ENCODE results near the gene DIRAS3.

The DIRAS3 gene

GRCh38 chr1:68083686-68084085 is 33.3 kb upstream of the DIRAS3 start:
- Histone ChIP-seq H3K79me2 (ENCODE audit: low read length) (no peaks in the 10 kb centered on the region), H3K4me2 (ENCODE audit: low read length) (no peak overlapping the region), H3K4me3 (ENCODE audit: low read length) (no peak overlapping the region), H4K20me1 (ENCODE audit: insufficient read depth, low read length) (no peaks in the 10 kb centered on the region), H3K27me3 (ENCODE audit: low read depth, low read length) (no peaks in the 10 kb centered on the region), H3K36me3 (replicated peaks; ENCODE audit: low read depth, low read length) (no peaks in the 10 kb centered on the region), H3K4me1 (ENCODE audit: low read length) (no peaks in the 10 kb centered on the region), H3K27ac (ENCODE audit: low read length) (no peak overlapping the region), H3K9ac (ENCODE audit: low read length) (no peak overlapping the region), H2AFZ (ENCODE audit: low read depth, low read length) (no peak overlapping the region), H3K9me3 (ENCODE audit: insufficient read depth, low read length) (no peaks in the 10 kb centered on the region)
- TF ChIP-seq, protein P1, sequence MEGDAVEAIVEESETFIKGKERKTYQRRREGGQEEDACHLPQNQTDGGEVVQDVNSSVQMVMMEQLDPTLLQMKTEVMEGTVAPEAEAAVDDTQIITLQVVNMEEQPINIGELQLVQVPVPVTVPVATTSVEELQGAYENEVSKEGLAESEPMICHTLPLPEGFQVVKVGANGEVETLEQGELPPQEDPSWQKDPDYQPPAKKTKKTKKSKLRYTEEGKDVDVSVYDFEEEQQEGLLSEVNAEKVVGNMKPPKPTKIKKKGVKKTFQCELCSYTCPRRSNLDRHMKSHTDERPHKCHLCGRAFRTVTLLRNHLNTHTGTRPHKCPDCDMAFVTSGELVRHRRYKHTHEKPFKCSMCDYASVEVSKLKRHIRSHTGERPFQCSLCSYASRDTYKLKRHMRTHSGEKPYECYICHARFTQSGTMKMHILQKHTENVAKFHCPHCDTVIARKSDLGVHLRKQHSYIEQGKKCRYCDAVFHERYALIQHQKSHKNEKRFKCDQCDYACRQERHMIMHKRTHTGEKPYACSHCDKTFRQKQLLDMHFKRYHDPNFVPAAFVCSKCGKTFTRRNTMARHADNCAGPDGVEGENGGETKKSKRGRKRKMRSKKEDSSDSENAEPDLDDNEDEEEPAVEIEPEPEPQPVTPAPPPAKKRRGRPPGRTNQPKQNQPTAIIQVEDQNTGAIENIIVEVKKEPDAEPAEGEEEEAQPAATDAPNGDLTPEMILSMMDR (IDR thresholded peaks at IDR 0.05; ENCODE audit: low read depth, low read length): no peak
- TF ChIP-seq EZH2phosphoT487 (IDR thresholded peaks at IDR 0.05; ENCODE audit: low read depth): no peak

DNA sequence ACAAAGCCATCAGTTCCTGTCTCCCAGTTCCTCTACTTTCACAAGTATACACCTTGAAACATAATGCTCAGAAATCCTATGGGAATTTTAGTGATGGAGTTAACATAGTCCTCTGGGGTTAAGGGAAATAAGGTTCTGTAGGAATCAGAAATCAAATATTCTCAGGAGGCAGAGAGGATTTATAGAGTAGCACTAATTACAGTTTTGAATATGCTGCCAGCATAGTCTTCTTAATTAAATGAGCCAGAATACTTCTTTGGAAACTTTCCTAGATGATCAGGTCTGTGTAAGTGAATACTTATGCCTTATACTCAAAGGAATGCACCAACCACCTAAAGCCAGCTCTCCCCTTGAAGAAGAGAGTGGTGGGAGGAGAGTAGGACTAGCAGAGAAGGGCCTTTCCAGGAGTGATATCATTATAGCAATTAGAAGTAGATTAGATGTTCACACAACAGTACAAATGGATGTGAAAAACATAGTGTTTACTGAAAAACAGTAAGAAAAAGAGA is 31.4 kb upstream of the DIRAS3 start:
- H2AFZ ChIP-seq (ENCODE audit: low read depth, low read length): no peak overlapping the region
- H3K4me2 ChIP-seq (ENCODE audit: low read length): no peak overlapping the region
- H3K4me1 ChIP-seq (ENCODE audit: low read length): no peaks in the 10 kb centered on the region
- no peak for TF ChIP-seq EZH2phosphoT487 (IDR thresholded peaks at IDR 0.05; ENCODE audit: low read depth)
- TF ChIP-seq, protein P1 (IDR thresholded peaks at IDR 0.05; ENCODE audit: low read depth, low read length): no peak
- no peaks in the 10 kb centered on the region for H3K27me3 ChIP-seq (ENCODE audit: low read depth, low read length)
- no peaks in the 10 kb centered on the region for H3K36me3 ChIP-seq (replicated peaks; ENCODE audit: low read depth, low read length)
- H3K4me3 ChIP-seq (ENCODE audit: low read length): no peak overlapping the region
- H3K9me3 ChIP-seq (ENCODE audit: insufficient read depth, low read length): no peaks in the 10 kb centered on the region
- no peaks in the 10 kb centered on the region for H3K79me2 ChIP-seq (ENCODE audit: low read length)
- H3K9ac ChIP-seq (ENCODE audit: low read length): no peak overlapping the region
- no peak overlapping the region for H3K27ac ChIP-seq (ENCODE audit: low read length)
- no peaks in the 10 kb centered on the region for H4K20me1 ChIP-seq (ENCODE audit: insufficient read depth, low read length)

- Histone ChIP-seq H2AFZ (ENCODE audit: low read depth, low read length) (no peak overlapping the region), H3K4me3 (ENCODE audit: low read length) (no peak overlapping the region), H4K20me1 (ENCODE audit: insufficient read depth, low read length) (no peaks in the 10 kb centered on the region), H3K27ac (ENCODE audit: low read length) (no peak overlapping the region), H3K36me3 (replicated peaks; ENCODE audit: low read depth, low read length) (no peaks in the 10 kb centered on the region), H3K9ac (ENCODE audit: low read length) (no peak overlapping the region), H3K4me2 (ENCODE audit: low read length) (no peak overlapping the region), H3K4me1 (ENCODE audit: low read length) (no peaks in the 10 kb centered on the region), H3K79me2 (ENCODE audit: low read length) (no peaks in the 10 kb centered on the region), H3K9me3 (ENCODE audit: insufficient read depth, low read length) (no peaks in the 10 kb centered on the region), H3K27me3 (ENCODE audit: low read depth, low read length) (no peaks in the 10 kb centered on the region)
- TF ChIP-seq EZH2phosphoT487 (IDR thresholded peaks at IDR 0.05; ENCODE audit: low read depth): no peak
- TF ChIP-seq, protein P1 (IDR thresholded peaks at IDR 0.05; ENCODE audit: low read depth, low read length): no peak
Observed at GRCh38 chr1:68078647-68079046, 28.2 kb upstream of the DIRAS3 start.

DNA sequence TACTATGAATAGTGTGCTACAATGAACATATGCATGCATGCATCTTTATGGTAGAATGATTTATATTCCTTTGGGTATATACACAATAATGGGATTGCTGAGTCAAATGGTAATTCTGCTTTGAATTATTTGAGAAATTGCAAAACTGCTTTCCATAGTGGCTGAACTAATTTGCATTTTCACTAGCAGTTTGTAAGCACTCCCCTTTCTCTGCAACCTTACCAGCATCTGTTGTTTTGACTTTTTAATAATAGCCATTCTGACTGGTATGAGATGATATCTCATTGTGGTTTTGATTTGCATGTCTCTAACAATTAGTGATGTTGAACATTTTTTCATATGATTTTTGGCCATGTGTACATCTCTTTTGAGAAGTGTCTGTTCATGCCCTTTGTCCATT is 24.0 kb upstream of the DIRAS3 start:
- no peaks in the 10 kb centered on the region for H3K79me2 ChIP-seq (ENCODE audit: low read length)
- no peak overlapping the region for H3K9ac ChIP-seq (ENCODE audit: low read length)
- H4K20me1 ChIP-seq (ENCODE audit: insufficient read depth, low read length): no peaks in the 10 kb centered on the region
- no peaks in the 10 kb centered on the region for H3K4me1 ChIP-seq (ENCODE audit: low read length)
- H3K36me3 ChIP-seq (replicated peaks; ENCODE audit: low read depth, low read length): no peaks in the 10 kb centered on the region
- H2AFZ ChIP-seq (ENCODE audit: low read depth, low read length): no peak overlapping the region
- H3K4me3 ChIP-seq (ENCODE audit: low read length): no peak overlapping the region
- no peaks in the 10 kb centered on the region for H3K27me3 ChIP-seq (ENCODE audit: low read depth, low read length)
- TF ChIP-seq, protein P1 (IDR thresholded peaks at IDR 0.05; ENCODE audit: low read depth, low read length): no peak
- TF ChIP-seq EZH2phosphoT487 (IDR thresholded peaks at IDR 0.05; ENCODE audit: low read depth): no peak
- no peak overlapping the region for H3K27ac ChIP-seq (ENCODE audit: low read length)
- no peak overlapping the region for H3K4me2 ChIP-seq (ENCODE audit: low read length)
- no peaks in the 10 kb centered on the region for H3K9me3 ChIP-seq (ENCODE audit: insufficient read depth, low read length)
